Smooth muscle cell of the brain vasculature (primary cell): ENCODE measurements around the gene CPD.
A peak's percentile ranks its signal among the peaks of the same experiment; 100 is the strongest.
"Not testable (repeated sequence)": the region's sequence is repeated elsewhere in the genome, so short reads cannot be mapped to it uniquely, and the experiment has no call there.

ENCODE experiments used
- DNase-seq: peaks from one replicate; pipeline ENCODE4 v3.0.0-alpha.2; 2012; ENCODE audit warnings: low read depth, low spot score

CPD gene

GRCh38 chr17:30378825-30379302, at the start of gene CPD:
CPD (plus strand) TSS chr17:30378927; CDS start chr17:30378981, 54 bp downstream.
- DNase-seq: peak; percentile 88

DNA sequence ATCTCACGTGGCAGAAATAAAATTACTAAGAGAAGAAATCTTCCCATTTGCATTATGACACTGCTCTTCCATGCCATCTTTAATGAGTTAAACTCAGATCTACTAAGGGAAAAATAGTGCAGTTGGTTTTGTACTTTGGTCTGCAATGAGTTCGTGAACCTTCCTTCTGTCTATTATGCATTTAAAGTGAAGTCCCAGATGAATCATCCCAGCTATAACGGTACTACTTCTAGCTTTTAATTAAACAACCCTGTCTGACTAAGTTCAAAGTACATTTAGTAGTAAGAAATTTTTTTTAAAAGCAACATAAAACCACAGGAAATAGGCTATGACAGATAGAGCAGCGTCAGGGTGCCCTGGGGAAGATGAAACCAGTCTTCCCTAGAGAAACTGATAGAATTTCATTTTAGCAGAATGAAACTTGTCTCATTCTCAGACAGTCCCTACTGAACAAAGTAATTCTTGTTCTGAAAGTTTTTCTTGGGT, 46.6 kb upstream of the CPD start:
- DNase-seq: no peak

DNA sequence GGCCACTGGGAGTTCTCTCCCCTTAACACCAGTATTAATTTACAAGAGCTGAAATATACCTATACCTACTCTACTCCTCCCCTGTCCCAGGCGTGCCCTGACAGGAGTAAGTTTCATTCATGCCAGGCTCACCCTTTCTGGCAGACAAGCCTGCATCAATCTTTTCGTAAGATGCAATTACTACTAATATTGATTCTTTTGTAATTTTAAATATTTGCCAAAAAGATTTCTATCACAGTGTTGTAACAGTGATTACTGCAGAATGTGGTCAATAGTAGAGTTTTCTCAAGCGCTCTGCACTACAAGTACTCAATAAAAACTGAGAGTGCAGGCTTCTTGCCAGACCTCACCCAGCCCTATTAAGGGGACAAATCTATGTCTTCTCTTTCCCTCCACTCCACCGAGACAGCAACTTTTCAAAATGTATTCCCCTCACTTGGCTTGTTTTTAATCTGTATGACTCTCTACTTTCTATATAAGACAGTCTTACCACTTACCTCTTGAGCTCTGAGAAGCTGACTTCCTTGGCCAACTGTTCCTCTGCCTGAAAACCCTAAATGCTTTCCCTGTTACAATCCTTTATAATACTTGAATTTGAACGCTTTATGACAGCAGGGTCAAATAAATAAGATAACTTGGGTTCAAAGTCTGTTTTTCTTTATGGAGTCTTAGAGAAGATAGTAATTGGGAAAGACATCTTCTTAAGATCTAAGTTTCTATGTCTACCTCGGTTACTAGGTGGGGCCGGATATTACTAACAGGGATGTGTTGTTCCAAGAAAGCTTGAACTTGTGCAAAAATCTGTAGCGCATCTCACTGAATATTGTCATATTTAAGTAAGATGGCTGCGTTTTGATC, 45.0 kb upstream of the CPD start, which contains the start of gene TMIGD1:
Gene TMIGD1 (minus strand): TSS at position 555 of the 858 bp plus-strand sequence. CDS start 1,924 bp downstream, outside the sequence.
- no peak for DNase-seq

DNA sequence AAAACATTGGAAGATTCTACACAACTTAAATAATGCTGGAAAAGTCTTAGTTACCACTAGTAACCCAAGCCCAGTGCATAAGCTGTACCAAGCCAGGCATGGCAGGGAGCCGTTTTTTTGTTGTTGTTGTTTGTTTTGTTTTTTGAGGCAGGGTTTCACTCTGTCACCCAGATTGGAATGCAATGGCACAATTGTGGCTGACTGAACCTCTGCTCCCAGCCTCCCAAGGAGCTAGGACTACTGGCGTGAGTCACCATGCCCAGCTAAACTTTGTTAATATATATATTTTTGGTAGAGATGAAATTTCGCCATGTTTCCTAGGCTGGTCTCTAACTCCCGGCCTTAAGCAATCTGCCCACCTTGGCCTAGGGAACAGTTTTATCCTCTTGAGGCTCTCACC, 44.3 kb upstream of the CPD start:
- no peak for DNase-seq

DNA sequence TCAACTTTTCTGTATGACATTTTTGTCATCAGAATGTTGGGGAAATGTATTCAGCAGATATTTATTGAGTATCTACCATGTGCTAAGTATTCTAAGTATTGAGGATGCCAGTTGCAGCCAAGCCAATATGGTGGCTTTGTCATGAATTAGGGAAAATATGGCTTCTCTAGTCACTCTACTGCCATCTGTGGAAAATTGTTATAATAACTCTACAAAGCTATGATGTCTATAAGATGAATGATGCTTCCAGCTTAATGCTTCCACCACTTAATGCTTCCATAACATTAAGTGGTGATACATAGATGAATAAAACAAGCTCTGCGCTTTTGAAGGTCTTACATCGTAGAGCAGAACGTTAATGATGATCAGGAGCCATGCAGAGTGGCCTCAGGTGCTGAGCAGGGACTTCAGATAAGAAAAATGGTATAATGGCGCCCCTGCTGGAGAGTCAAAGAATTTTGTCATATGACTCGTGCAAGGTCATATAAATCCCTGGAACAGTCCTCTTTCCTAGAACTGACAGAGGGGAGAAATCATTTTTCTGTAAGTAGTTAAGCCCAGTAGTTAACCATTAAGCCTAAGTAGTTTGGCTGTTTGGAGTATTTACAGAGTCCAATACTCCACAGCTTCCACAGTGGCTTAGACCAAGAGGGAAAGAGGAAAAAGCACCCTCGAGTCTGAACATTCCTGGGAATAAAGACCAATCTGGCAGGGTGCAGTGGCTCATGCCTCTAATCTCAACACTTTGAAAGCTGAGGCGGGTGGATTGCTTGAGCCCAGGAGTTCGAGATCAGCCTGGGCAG, 42.2 kb upstream of the CPD start:
- DNase-seq: no peak

GRCh38 chr17:30337393-30337999, 41.2 kb upstream of the CPD start:
- no peak for DNase-seq

DNA sequence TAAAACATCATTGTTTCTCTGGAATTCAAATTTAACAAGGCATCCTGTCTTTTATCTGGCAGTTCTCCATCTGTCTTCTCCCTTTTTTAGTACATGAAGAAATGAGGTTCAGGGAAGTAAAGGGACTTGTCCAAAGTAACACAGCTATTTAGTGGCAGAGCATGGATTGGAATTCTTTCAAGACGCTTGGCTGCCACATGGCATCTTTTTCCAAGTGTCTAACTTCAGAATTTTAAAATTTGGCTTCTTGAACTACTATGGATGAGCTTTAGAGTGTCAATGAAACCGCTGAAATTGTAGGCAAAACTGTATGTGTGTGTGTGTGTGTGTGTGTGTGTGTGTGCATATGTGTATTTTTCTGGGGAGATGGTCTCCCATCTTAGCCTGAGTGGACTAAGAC, 39.6 kb upstream of the CPD start:
- DNase-seq: no peak

- peak; percentile 72 for DNase-seq
Measured at GRCh38 chr17:30340801-30341356, 37.8 kb upstream of the CPD start.

DNA sequence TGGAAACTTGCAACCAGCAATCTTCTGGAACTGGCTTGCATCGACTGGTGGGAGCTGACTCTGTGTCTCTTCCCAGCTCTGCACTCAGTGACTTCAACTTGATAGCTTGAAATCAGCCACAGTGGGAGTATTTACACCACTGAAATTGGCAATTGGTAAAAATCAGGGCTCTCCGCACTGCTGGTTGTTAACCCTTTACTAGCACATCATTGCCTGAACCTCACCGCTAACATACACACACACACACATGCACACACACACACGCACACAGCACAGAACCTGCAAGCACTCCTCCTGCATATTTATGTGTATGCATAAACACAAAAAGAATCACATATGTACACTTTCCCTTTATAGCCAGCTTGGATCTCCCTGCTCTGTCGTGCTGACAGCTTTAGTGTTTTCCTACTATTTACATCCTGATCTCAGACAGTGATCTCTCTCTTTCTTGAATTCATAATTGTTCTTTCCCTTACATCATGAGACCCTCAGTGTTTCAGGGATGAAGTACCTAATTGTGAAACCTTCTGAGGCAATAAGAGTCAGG, 37.0 kb upstream of the CPD start:
- DNase-seq: no peak

DNA sequence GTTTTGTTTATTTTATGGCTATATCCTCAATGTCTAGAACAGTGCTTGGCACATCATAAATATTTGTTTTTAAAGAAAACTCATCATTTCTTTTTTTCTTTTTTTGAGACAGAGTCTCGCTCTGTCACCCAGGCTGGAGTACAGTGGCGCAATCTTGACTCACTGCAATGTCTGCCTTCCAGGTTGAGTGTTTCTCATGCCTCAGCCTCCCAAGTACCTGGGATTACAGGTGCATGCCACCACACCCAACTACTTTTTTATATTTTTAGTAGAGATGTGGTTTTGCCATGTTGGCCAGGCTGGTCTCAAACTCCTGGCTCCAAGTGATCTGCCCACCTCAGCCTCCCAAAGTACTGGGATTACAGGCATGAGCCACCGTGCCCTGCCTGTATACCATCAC, 35.5 kb upstream of the CPD start:
- not testable (repeated sequence) for DNase-seq

- DNase-seq: no peak
Measured at GRCh38 chr17:30343796-30344195, 34.9 kb upstream of the CPD start.

DNA sequence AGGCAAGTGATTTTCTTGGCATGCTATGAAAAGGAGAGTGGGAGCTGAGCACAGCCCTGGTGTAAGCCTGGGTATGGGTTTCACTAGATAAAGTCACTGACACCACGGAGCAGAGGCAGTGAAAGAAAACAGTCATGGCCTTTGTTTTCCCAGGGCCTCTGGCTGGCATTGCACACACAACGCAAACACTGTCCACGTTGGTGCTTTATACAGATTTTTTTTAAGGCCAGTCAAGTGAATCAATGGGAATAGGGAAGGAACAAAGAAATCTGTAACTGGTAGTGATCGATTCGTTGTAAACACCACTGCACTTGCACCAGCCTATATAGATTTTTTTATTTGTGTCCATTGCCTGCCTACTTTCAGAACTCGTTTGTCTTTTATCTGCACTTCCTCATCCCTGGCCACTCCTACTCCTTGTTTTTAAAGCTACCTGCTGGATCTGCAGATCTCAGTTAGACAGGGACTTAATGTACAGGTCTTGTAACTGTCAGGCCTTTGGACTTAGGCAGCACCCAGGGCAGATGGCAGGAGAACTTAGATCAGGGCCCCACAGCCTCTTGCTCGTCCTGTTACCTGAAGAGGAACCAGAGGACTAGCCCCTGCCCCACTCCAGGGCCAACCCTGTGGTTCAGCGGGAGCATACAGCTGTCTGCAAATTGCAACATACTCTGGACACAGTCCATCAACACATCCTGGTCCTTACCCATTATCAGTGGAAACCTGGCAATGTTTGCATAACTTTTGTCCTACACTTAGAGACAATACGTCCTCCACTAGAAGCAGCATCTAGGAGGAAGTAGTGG, 34.2 kb upstream of the CPD start:
- peak; percentile 24 for DNase-seq

- DNase-seq: no peak
Measured at GRCh38 chr17:30345089-30345433, 33.7 kb upstream of the CPD start.

DNA sequence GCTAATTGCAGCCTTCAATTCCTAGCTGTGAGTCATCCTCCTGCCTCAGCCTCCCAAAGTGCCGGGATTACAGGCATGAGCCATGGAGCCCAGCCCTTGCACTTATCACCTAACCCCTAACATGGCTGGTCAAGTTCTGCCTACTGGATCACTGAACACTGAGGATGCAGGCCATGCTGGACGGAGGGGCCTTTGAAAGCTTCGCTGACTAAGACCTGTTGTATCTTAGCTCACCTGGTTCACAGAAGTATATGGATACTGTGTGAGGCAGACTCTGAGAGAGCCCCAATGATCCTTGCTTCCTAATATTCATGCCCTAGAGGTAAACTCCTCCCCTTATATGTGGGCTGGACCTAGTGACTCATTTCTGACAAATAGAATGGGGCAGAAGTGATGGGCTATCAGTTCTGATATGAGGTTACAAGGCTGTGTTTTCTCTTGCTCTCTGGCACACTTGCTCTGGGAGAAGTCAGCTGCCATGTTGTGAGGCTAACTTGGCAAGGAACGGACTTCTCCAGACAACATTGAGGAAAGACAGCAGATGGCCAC, 33.1 kb upstream of the CPD start:
- DNase-seq: no peak

DNA sequence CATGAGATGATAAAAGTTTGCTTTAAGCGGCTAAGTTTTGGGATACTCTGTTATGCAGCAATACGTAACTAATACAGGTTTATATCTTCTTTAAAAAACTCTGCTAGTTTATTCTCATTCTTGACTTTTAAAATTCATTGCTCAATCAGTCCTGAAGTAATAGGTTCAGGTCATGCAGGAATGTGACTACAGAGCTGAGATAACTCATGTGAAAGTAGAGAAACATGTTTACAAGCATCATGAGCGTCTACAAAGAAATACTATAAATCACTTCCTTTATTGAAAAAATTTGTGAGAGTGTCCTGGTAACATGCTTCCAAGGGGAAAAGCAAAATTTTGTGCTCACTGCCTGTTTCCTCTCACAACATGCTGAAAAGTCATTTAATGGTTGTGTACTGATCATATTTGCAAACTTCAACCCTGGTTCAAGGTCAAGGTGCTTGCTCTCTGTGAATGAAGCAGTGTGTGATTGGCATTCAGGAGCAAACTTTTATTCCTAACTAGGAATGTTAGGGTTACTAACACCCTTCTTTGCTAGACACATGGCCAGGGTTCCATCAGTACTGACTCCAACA, 32.4 kb upstream of the CPD start:
- DNase-seq: no peak

DNA sequence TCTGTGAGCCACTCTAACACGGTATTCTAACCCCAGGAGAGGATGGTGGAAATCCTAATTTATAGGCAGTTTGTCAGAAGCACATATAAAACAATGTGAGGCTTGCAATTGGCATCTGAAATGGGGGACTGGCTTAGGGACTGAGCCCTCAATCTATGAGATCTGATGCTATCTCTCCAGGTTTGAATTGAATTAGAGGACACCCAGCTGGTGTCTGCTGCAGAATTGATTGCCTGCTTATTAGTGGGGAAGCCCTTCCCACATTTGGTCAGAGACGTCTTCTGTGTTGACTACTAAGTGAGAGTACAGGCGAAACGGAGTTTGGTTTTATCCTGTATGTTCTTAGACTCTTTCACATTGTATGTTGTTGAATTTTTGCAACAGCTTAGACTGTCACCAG, 31.2 kb upstream of the CPD start:
- no peak for DNase-seq

GRCh38 chr17:30349252-30349651, 29.5 kb upstream of the CPD start:
- DNase-seq: no peak

- not testable (repeated sequence) for DNase-seq
Measured at GRCh38 chr17:30351263-30351662, 27.5 kb upstream of the CPD start.

DNA sequence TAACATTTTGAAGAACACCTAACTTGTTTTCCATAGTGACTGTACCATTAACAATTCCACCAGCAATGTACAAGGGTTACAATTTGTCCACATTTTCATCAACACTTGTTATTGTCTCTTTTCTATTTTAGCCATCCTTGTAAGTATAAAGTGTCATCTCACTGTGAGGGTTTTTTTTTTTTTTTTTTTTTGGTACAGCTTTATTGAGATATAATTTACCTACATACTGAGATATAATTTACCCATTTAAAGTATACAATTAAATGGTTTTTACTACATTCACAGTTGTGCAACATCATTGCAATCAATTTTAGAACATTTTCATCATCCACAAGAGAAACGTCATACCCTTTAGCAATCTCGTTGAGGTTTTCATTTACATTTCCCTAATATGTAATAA, 27.0 kb upstream of the CPD start:
- no peak for DNase-seq

DNA sequence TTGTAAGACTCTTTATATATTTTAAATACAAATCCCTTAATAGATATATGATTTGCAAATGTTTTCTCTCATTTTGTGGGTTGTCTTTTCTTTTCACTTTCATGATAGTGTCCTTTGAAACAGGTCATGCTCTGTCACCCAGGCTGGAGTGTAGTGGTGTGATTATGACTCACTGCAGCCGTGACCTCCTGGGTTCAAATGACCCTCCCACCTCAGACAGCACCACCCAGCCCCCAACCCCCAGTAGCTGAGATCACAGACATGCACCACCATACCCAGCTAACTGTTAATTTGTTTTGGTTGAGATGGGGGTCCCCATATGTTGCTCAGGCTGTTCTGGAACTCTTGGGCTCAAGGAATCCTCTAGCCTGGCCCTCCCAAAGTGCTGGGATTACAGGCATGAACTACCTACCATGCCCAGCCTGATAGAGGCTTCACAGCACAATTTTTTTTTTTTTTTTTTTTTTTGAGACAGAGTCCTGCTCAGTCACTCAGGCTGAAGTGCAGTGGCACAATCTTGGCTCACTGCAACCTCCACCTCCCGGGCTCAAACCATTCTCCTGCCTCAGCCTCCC, 26.4 kb upstream of the CPD start:
- DNase-seq: no peak
